MM.1S (cell line): ENCODE results near the gene PLSCR5.

Experiments used
- CTCF ChIP-seq: fragments of 300-600 bp; sonication (generic); IDR thresholded peaks from 2 replicates; pipeline ENCODE4 v1.5.1; 2016; ENCODE audit warnings: antibody characterized with exemption, low read length, mixed read lengths
- EZH2 ChIP-seq: fragments of 300-600 bp; sonication (generic); optimal IDR thresholded peaks from 2 replicates; pipeline ENCODE3; 2017; ENCODE audit warnings: low read depth, mild to moderate bottlenecking, antibody characterized with exemption, low read length, mixed read lengths
- EZH2phosphoT487 ChIP-seq: fragments of 300-600 bp; sonication (generic); IDR thresholded peaks from 2 replicates; pipeline ENCODE4 v1.6.1; 2018; ENCODE audit warnings: antibody characterized with exemption, low read length

- TF ChIP-seq CTCF: no peak
- TF ChIP-seq EZH2phosphoT487: no peak
- TF ChIP-seq EZH2: no peak
Observed at GRCh38 chr3:146560678-146561077, 44.5 kb downstream of the PLSCR5 start.
